Progenitor cell of endocrine pancreas (in vitro differentiated cells): ENCODE results near the gene NLGN1. TPM values are rescaled to one million over a fixed set of nuclear protein-coding genes. Genes with fewer than 3 reads are reported as not detected.
"Not testable (repeated sequence)": the region's sequence is repeated elsewhere in the genome, so short reads cannot be mapped to it uniquely, and the experiment has no call there.

Experiments
- DNase-seq: peaks from one replicate; pipeline ENCODE4 v3.0.0; 2021; ENCODE audit warnings: low spot score; ENCODE audit not compliant: unreplicated experiment
- H3K27ac Mint-ChIP-seq: 2 replicates; pipeline ENCODE4 v1.8.0; 2021; ENCODE audit warnings: mild to moderate bottlenecking, moderate library complexity, mixed read lengths
- H3K27me3 Mint-ChIP-seq: 2 replicates; pipeline ENCODE4 v1.8.0; 2021; ENCODE audit warnings: mixed read lengths
- H3K36me3 Mint-ChIP-seq: 2 replicates; pipeline ENCODE4 v1.8.0; 2022; ENCODE audit warnings: mixed read lengths; ENCODE audit not compliant: insufficient read depth
- H3K4me1 Mint-ChIP-seq: 2 replicates; pipeline ENCODE4 v1.8.0; 2021; ENCODE audit warnings: low read depth, mixed read lengths
- H3K4me3 Mint-ChIP-seq: 2 replicates; pipeline ENCODE4 v1.8.0; 2021; ENCODE audit warnings: low read depth, mild to moderate bottlenecking, moderate library complexity, mixed read lengths
- H3K9me3 Mint-ChIP-seq: 2 replicates; pipeline ENCODE4 v1.8.0; 2021; ENCODE audit warnings: low read depth, mixed read lengths
- CTCF ChIP-seq: fragments of 200-600 bp; sonication (generic); IDR thresholded peaks from one replicate; pipeline ENCODE4 v1.5.0; 2021; ENCODE audit warnings: antibody characterized with exemption, mild to moderate bottlenecking; ENCODE audit not compliant: unreplicated experiment
- total RNA-seq: library from RNA; stranded (reverse); gene quantifications from 2 replicates; pipeline ENCODE4 v1.2.1, GENCODE V29; 2021

Gene NLGN1
- total RNA-seq, 1 donor from 2014 or later = 5.7 TPM

- Mint-ChIP-seq H3K27ac (no peak overlapping the region), H3K36me3 (no peaks in the 10 kb centered on the region)
- TF ChIP-seq CTCF = peak; percentile 12
Observed at GRCh38 chr3:174219738-174220137, 822.2 kb downstream of the NLGN1 start.

GRCh38 chr3:174220775-174221554 is 823.4 kb downstream of the NLGN1 start:
- Mint-ChIP-seq H3K27me3 (no peaks in the 10 kb centered on the region), H3K27ac (no peak overlapping the region), H3K36me3 (no peaks in the 10 kb centered on the region), H3K4me3 (no peak overlapping the region), H3K4me1 (peaks cover 5% of the 10 kb centered on the region), H3K9me3 (no peaks in the 10 kb centered on the region)
- DNase-seq = no peak
- no peak for TF ChIP-seq CTCF

More at GRCh38 chr3:174219738-174220137, 822.2 kb downstream of the NLGN1 start:
- Mint-ChIP-seq H3K4me1 (peaks cover 5% of the 10 kb centered on the region), H3K9me3 (no peaks in the 10 kb centered on the region), H3K4me3 (no peak overlapping the region), H3K27me3 (no peaks in the 10 kb centered on the region)
- DNase-seq = no peak

- Mint-ChIP-seq H3K27me3 (no peaks in the 10 kb centered on the region), H3K4me3 (no peak overlapping the region), H3K4me1 (peaks cover 5% of the 10 kb centered on the region), H3K27ac (no peak overlapping the region), H3K36me3 (no peaks in the 10 kb centered on the region), H3K9me3 (no peaks in the 10 kb centered on the region)
- TF ChIP-seq CTCF = no peak
- DNase-seq = no peak
Observed at GRCh38 chr3:174223042-174223441, 825.5 kb downstream of the NLGN1 start.

- Mint-ChIP-seq H3K36me3 (no peaks in the 10 kb centered on the region), H3K27me3 (no peaks in the 10 kb centered on the region), H3K4me1 (peaks cover 5% of the 10 kb centered on the region), H3K27ac (no peak overlapping the region), H3K9me3 (no peaks in the 10 kb centered on the region), H3K4me3 (no peak overlapping the region)
- TF ChIP-seq CTCF = no peak
- DNase-seq = no peak
Observed at GRCh38 chr3:174223626-174224025, 826.1 kb downstream of the NLGN1 start.

GRCh38 chr3:174229916-174230315 is 832.4 kb downstream of the NLGN1 start:
- no peak for TF ChIP-seq CTCF
- H3K27ac Mint-ChIP-seq = no peak overlapping the region

GRCh38 chr3:174232028-174232657 is 834.6 kb downstream of the NLGN1 start:
- H3K36me3 Mint-ChIP-seq, H3K27ac Mint-ChIP-seq, H3K9me3 Mint-ChIP-seq, H3K4me3 Mint-ChIP-seq, H3K4me1 Mint-ChIP-seq, DNase-seq, H3K27me3 Mint-ChIP-seq: not testable (repeated sequence)

More at GRCh38 chr3:174229916-174230315, 832.4 kb downstream of the NLGN1 start:
- no peaks in the 10 kb centered on the region for H3K36me3 Mint-ChIP-seq
- H3K4me1 Mint-ChIP-seq = no peaks in the 10 kb centered on the region
- H3K9me3 Mint-ChIP-seq = no peaks in the 10 kb centered on the region
- H3K27me3 Mint-ChIP-seq = no peaks in the 10 kb centered on the region
- H3K4me3 Mint-ChIP-seq = no peak overlapping the region
- no peak for DNase-seq
